C4-2B (cell line): ENCODE data around the gene PACSIN2.

ENCODE experiments used
- CTCF ChIP-seq: fragments of 450-650 bp; conservative IDR thresholded peaks from 2 replicates; pipeline ENCODE4 v1.5.1; 2017; ENCODE audit warnings: mild to moderate bottlenecking
- ZFX ChIP-seq: fragments of 450-650 bp; IDR thresholded peaks from 2 replicates; pipeline ENCODE4 v1.6.1; 2017

GRCh38 chr22:42855721-42856120 is 159.2 kb downstream of the PACSIN2 start:
- TF ChIP-seq CTCF = no peak
- no peak for TF ChIP-seq ZFX
